H1 (cell line): ENCODE results near the gene VSIG10. TPM values are rescaled to one million over a fixed set of nuclear protein-coding genes. Genes with fewer than 3 reads are reported as not detected.

ENCODE experiments used
- KDM4A ChIP-seq: IDR thresholded peaks from one replicate; pipeline ENCODE4 v1.7.1; 2012; ENCODE audit warnings: low read depth, mild to moderate bottlenecking, moderate library complexity, low read length, inconsistent platforms; ENCODE audit not compliant: severe bottlenecking
- polyA plus RNA-seq, 7 experiments: library from polyadenylated mRNA; depleted of rRNA in 3 of 7; stranded (reverse) in 5 of 7; unstranded in 2 of 7; fragments of >200 nt in 5 of 7; fragments of 200-250 nt in 2 of 7; gene quantifications; 1 replicate in 5 of 7; 2 replicates in 1 of 7; 4 replicates in 1 of 7; pipeline versions ENCODE4 v1.2.1 to v1.2.3, GENCODE V29; 2011 to 2013; ENCODE audit warnings: missing spikeins in 2 of 7, mixed read lengths in 2 of 7
- total RNA-seq: library from RNA; stranded (reverse); fragmentation: NEBNext Ultra II Directional; extraction: Animal tissue kit (Norgen Biotek cat#: 25700); gene quantifications from 2 replicates; pipeline ENCODE4 v1.2.1, GENCODE V29; 2021
- TF ChIP-seq, protein P1 (sequence below), 3 experiments: IDR thresholded peaks; 1 replicate in 2 of 3; 2 replicates in 1 of 3; pipeline versions ENCODE4 v1.5.1 to v1.6.1; 2011; ENCODE audit warnings: low read length in 3 of 3, mild to moderate bottlenecking in 3 of 3, inconsistent platforms in 2 of 3, low read depth in 1 of 3, moderate library complexity in 1 of 3; ENCODE audit not compliant: insufficient read depth in 1 of 3; ENCODE audit errors: control extremely low read depth in 1 of 3

VSIG10 gene
- total and polyA plus RNA-seq, 2 of the 8 experiments (the other 6 are each of a cell fraction or from before 2014, with no cell fraction given): 34.4 to 93.6 TPM

DNA sequence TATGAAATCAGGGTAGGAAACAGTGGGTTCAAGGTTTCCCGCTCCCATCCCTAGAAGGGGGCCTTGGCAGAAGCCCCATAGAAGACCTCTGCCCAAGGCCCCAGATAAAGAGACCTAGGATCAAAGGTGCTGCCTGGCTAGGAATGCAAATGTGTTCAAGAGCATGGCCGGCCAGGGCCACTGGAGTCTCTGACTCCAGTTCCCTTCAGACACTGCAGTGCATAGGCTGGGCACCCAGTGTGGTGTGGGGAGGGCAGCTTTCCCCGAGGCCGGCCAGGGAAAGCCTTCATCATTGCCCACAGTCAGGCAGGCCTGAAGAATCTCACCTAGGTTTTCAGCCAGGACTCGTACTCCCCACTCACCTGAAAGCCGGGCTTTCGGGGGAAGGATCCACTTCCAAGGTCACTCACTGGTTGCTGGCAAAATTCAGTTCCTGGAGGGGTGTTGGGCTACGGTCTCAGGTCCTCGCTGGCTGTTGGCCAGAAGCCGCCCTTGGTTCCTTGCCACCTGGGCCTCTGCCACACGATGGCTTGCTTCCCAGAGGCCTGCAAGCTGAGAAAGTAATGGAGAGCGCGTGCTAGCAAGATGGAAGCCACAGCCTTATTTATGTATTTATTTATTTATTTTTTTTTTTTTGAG lies 22.4 kb upstream of the VSIG10 start (continued):
- TF ChIP-seq, protein P1, sequence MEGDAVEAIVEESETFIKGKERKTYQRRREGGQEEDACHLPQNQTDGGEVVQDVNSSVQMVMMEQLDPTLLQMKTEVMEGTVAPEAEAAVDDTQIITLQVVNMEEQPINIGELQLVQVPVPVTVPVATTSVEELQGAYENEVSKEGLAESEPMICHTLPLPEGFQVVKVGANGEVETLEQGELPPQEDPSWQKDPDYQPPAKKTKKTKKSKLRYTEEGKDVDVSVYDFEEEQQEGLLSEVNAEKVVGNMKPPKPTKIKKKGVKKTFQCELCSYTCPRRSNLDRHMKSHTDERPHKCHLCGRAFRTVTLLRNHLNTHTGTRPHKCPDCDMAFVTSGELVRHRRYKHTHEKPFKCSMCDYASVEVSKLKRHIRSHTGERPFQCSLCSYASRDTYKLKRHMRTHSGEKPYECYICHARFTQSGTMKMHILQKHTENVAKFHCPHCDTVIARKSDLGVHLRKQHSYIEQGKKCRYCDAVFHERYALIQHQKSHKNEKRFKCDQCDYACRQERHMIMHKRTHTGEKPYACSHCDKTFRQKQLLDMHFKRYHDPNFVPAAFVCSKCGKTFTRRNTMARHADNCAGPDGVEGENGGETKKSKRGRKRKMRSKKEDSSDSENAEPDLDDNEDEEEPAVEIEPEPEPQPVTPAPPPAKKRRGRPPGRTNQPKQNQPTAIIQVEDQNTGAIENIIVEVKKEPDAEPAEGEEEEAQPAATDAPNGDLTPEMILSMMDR (IDR thresholded peaks at IDR 0.05; ENCODE audit: control extremely low read depth in 1 of 3, insufficient read depth in 1 of 3, low read depth in 1 of 3, low read length in 3 of 3): no peak
- TF ChIP-seq KDM4A: no peak
